B cell (primary cell): ENCODE data around the gene NADSYN1.

ENCODE experiments used
- EZH2 ChIP-seq: IDR thresholded peaks from 2 replicates; pipeline ENCODE4 v1.6.1; 2012; ENCODE audit warnings: borderline replicate concordance, low read depth, mild to moderate bottlenecking, moderate library complexity, low read length; ENCODE audit not compliant: insufficient read depth, poor library complexity, severe bottlenecking
- TF ChIP-seq, protein P1 (sequence below): fragments of 200-600 bp; IDR thresholded peaks from one replicate; pipeline ENCODE4 v1.8.0; 2022; ENCODE audit warnings: antibody characterized with exemption, mild to moderate bottlenecking

DNA sequence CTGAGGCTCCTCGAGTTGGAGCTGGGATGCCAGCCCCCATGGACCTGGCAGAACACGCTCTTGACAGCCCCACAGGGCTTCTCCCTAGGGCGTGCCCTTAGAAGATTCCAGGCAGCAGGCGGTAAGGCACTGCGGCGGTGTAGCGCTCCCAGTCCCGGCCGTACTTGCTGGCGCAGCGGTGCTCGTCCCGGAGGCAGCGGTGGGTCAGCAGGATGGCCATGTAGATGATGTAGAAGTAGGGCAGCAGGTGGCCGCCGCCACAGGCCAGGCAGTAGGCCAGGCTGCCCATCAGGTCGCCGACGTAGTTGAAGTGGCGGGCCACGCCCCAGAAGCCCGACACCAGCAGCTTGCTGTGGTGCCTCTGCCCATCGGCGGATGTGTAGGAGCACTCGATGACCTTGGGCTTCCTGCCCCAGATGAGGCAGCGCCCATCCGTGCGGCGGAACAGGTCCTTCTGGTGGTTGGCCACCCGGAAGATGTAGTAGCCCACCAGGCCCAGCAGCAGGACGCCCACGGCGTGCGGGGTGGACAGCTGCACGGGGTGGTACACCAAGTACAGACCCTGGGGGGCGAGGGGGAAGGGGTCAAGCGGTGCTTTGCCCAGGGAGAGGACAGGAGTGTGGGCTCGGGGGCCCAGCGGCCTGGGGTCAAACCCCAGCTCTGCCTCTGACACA lies 17.6 kb upstream of the NADSYN1 start:
- TF ChIP-seq, protein P1, sequence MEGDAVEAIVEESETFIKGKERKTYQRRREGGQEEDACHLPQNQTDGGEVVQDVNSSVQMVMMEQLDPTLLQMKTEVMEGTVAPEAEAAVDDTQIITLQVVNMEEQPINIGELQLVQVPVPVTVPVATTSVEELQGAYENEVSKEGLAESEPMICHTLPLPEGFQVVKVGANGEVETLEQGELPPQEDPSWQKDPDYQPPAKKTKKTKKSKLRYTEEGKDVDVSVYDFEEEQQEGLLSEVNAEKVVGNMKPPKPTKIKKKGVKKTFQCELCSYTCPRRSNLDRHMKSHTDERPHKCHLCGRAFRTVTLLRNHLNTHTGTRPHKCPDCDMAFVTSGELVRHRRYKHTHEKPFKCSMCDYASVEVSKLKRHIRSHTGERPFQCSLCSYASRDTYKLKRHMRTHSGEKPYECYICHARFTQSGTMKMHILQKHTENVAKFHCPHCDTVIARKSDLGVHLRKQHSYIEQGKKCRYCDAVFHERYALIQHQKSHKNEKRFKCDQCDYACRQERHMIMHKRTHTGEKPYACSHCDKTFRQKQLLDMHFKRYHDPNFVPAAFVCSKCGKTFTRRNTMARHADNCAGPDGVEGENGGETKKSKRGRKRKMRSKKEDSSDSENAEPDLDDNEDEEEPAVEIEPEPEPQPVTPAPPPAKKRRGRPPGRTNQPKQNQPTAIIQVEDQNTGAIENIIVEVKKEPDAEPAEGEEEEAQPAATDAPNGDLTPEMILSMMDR = no peak
- TF ChIP-seq EZH2 = no peak
